Measurements from ENCODE around the gene FLOT2. TPM values are rescaled to one million over a fixed set of nuclear protein-coding genes. Genes with fewer than 3 reads are reported as not detected.
"Not testable (repeated sequence)": the region's sequence is repeated elsewhere in the genome, so short reads cannot be mapped to it uniquely, and the experiment has no call there.

Gene FLOT2
- total RNA-seq, 4 donors from 2014 or later: 38.7 to 117 (median 45.6) TPM

DNA sequence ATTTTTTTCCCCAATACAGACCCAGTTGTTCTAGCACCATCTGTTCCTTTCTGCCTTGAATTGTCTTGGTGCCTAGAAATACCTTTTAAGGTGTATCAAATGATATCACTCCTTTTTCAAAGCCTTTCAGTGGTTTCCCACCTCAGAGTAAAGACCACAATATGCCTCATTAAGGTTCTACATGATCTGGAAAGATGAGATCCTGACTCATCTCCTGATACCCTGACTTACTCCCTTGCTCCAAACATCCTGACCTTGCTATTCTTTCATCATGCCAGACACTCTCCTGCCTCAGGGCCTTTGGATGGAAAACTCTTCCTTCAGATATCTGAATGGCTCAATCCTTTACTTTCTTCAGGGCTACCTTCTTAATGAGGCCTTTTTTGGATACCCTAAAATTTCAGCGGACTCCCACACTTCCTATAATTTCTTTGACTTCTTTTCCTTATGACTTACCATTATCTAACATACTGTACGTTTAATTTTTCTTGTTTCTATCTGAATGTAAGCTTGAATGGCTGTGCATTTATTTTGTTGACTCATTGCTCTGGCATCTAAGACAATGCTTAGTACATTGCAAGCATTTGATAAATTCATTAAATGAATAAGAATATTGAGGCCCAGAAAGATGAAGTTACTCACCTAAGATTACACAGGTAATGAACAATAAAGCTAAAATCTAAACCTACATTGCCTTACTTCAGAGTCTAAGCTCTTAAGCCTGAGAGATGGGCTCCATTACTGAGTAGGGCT, 19.2 kb downstream of the FLOT2 start:
- 84 to 88% methylated on average over 2 of the region's 2 CpGs for WGBS, 2 donors
- TF ChIP-seq POLR2A (IDR thresholded peaks at IDR 0.05): no peak
- TF ChIP-seq, protein P1, sequence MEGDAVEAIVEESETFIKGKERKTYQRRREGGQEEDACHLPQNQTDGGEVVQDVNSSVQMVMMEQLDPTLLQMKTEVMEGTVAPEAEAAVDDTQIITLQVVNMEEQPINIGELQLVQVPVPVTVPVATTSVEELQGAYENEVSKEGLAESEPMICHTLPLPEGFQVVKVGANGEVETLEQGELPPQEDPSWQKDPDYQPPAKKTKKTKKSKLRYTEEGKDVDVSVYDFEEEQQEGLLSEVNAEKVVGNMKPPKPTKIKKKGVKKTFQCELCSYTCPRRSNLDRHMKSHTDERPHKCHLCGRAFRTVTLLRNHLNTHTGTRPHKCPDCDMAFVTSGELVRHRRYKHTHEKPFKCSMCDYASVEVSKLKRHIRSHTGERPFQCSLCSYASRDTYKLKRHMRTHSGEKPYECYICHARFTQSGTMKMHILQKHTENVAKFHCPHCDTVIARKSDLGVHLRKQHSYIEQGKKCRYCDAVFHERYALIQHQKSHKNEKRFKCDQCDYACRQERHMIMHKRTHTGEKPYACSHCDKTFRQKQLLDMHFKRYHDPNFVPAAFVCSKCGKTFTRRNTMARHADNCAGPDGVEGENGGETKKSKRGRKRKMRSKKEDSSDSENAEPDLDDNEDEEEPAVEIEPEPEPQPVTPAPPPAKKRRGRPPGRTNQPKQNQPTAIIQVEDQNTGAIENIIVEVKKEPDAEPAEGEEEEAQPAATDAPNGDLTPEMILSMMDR (IDR thresholded peaks at IDR 0.05): no peak
- intact Hi-C loops (cut with DNase I; ENCODE audit: low total_unique reads): no loop called here
- no peak overlapping the region for H3K4me3 ChIP-seq (ENCODE audit: low read depth, poor library complexity, severe bottlenecking)
- no peak for DNase-seq (ENCODE audit: low spot score in 2 of 2)

DNA sequence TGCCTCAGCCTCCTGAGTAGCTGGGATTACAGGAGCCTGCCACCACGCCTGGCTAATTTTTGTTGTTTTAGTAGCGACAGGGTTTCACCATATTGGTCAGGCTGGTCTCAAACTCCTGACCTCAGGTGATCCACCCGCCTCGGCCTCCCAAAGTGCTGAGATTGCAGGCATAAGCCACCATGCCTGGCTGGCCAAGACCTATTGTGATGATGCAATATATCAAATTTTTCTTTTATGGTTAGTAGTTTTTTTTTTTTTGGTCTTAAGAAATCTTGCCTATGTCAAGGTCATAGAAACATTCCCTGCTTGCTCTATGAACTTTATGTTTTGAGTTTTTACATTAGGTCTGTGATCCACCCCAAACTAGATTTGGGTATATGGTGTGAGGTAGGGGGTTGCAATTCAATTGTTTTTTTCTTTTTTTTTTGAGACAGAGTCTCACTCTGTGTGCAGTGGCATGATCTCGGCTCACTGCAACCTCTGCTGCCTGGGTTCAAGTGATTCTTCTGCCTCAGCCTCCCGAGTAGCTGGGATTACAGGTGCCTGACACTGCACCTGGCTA, 20.3 kb downstream of the FLOT2 start:
- intact Hi-C loops (cut with DNase I; ENCODE audit: low total_unique reads); DNase-seq (ENCODE audit: low spot score in 2 of 2); H3K4me3 ChIP-seq (ENCODE audit: low read depth, poor library complexity, severe bottlenecking): not testable (repeated sequence)
- WGBS, 2 donors: 95 to 98% methylated on average over 6 of the region's 6 CpGs

DNA sequence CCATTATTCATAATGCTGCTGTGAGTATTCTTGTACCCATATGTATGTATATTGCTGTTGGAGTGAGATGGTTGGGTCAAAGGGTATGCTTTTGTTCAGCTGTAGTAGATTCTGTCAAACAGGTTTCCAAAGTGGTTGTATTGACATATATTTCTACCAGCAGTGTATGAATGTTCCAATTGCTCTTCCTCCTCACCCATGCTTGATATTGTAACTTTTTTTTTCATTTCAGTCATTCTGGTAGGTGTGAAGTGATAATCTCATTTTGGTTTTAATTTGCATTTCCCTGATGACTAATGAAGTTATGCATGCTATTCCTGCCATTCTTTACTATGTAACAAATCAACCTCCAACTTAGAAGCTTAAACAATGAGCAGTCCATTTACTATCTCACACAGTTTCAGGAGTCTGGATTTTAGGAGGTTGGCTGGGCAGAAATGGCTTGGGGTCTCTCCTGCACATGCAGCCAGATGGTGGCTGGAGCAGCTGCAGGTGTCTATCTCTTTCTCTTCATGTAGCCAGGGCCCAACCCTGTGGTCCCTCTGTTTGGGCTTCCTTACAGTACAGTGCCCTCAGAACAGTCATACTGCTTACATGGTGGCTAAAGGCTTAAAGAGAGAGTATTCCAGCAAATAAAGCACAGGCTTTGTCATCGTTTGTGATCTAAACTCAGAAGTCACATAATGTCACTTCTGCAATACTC, 21.5 kb downstream of the FLOT2 start:
- intact Hi-C loops (cut with DNase I; ENCODE audit: low total_unique reads): no loop called here
- 42 to 54% methylated on average over 1 of the region's 1 CpG for WGBS, 2 donors
- no peak for TF ChIP-seq POLR2A (IDR thresholded peaks at IDR 0.05)
- TF ChIP-seq, protein P1 (IDR thresholded peaks at IDR 0.05): no peak
- H3K4me3 ChIP-seq (ENCODE audit: low read depth, poor library complexity, severe bottlenecking): no peak overlapping the region
- DNase-seq (ENCODE audit: low spot score in 2 of 2): no peak

DNA sequence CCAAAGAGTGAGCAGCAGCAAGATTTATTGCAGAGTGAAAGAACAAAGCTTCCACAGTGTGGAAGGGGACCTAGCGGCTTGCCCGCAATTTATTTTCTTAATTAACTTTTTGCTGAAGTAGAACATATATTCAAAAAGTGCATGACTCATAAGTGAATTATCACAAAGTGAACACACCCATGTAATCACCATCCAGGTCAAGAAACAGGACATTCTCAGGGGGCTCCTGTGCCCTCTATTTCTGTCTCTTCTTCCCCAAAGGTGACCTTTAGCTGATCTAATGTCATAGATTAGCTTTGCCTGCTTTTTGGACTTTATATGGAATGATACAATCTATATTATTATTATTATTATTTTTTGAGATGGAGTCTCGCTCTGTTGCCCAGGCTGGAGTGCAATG, 22.8 kb downstream of the FLOT2 start:
- no peak overlapping the region for H3K4me3 ChIP-seq (ENCODE audit: low read depth, poor library complexity, severe bottlenecking)
- intact Hi-C loops (cut with DNase I; ENCODE audit: low total_unique reads): no loop called here
- no peak for DNase-seq (ENCODE audit: low spot score in 2 of 2)
- WGBS, 2 donors: 62 to 67% methylated on average over 3 of the region's 3 CpGs
- TF ChIP-seq, protein P1 (IDR thresholded peaks at IDR 0.05): no peak
- no peak for TF ChIP-seq POLR2A (IDR thresholded peaks at IDR 0.05)

DNA sequence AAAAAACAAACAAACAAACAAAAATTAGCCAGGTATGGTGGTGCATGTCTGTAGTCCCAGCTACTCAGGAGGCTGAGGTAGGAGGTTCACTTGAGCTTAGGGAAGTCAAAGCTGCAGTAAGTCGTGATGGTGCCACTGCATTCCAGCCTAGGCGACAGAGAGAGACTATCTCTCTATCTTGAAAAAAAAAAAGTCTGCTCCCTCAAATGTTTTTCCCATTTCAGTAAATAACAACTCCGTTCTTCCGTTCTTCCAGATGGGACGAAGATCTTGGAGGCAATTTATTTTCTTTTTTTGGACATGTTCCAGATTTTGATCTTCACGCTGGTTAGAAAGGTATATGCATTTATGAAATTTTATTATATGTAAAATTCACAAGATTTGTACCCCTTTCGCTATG, 23.7 kb downstream of the FLOT2 start:
- no peak overlapping the region for H3K4me3 ChIP-seq (ENCODE audit: low read depth, poor library complexity, severe bottlenecking)
- 87 to 95% methylated on average over 7 of the region's 7 CpGs for WGBS, 2 donors

More for the DNA sequence above, 23.7 kb downstream of the FLOT2 start:
- intact Hi-C loops (cut with DNase I; ENCODE audit: low total_unique reads): no loop called here
- no peak for TF ChIP-seq POLR2A (IDR thresholded peaks at IDR 0.05)
- TF ChIP-seq, protein P1 (IDR thresholded peaks at IDR 0.05): no peak
- DNase-seq (ENCODE audit: low spot score in 2 of 2): no peak

Measured in lower leg skin (tissue), 4 donors.